PC-9 (cell line): ENCODE results near the gene CTNNBL1.

Experiments used
- CTCF ChIP-seq: fragments of 200-600 bp; sonication (generic); conservative IDR thresholded peaks from 2 replicates; pipeline ENCODE4 v1.6.1; 2017; ENCODE audit warnings: mixed run types, antibody characterized with exemption, mild to moderate bottlenecking, moderate library complexity
- EZH2 ChIP-seq: fragments of 200-600 bp; sonication (generic); IDR thresholded peaks from 2 replicates; pipeline ENCODE4 v1.8.0; 2017; ENCODE audit warnings: antibody characterized with exemption, low read depth

GRCh38 chr20:37670351-37670791, 23.5 kb upstream of the CTNNBL1 start:
- TF ChIP-seq CTCF (no peak), EZH2 (no peak)
